Trophoblast cell (in vitro differentiated cells and primary cell): Measurements from ENCODE around the gene SHROOM3.
A peak's percentile ranks its signal among the peaks of the same experiment; 100 is the strongest.

Source experiments
- DNase-seq, 2 donors: peaks; one replicate each; pipeline ENCODE4 v3.0.0-alpha.2; 2016
- H2AFZ ChIP-seq: 2 replicates; pipeline ENCODE4 v1.6.1; 2013; ENCODE audit warnings: low read length, moderate library complexity, mild to moderate bottlenecking; ENCODE audit not compliant: insufficient read depth, poor library complexity
- H2AK5ac ChIP-seq: 2 replicates; pipeline ENCODE4 v1.6.1; 2013; ENCODE audit warnings: mild to moderate bottlenecking, low read length
- H2BK120ac ChIP-seq: 2 replicates; pipeline ENCODE4 v1.6.1; 2013; ENCODE audit warnings: low read length, mild to moderate bottlenecking, moderate library complexity; ENCODE audit not compliant: insufficient read depth, poor library complexity
- H2BK12ac ChIP-seq: 2 replicates; pipeline ENCODE4 v1.6.1; 2013; ENCODE audit warnings: mild to moderate bottlenecking, low read length, moderate library complexity
- H2BK5ac ChIP-seq: 2 replicates; pipeline ENCODE4 v1.6.1; 2013; ENCODE audit warnings: low read length, low read depth, moderate library complexity, mild to moderate bottlenecking; ENCODE audit not compliant: poor library complexity
- H3K14ac ChIP-seq: 2 replicates; pipeline ENCODE4 v1.6.1; 2013; ENCODE audit warnings: mild to moderate bottlenecking, low read length
- H3K18ac ChIP-seq: 2 replicates; pipeline ENCODE4 v1.6.1; 2013; ENCODE audit warnings: mild to moderate bottlenecking, low read length
- H3K23ac ChIP-seq: 2 replicates; pipeline ENCODE4 v1.6.1; 2013; ENCODE audit warnings: low read length
- H3K27ac ChIP-seq: 2 replicates; pipeline ENCODE4 v1.5.1; 2013; ENCODE audit warnings: low read depth, mild to moderate bottlenecking, inconsistent platforms, low read length, moderate library complexity
- H3K27me3 ChIP-seq: 2 replicates; pipeline ENCODE4 v1.6.1; 2013; ENCODE audit warnings: inconsistent platforms, mild to moderate bottlenecking, low read length, moderate library complexity; ENCODE audit not compliant: insufficient read depth
- H3K36me3 ChIP-seq, 2 experiments: 1 replicate in 1 of 2; 2 replicates in 1 of 2; pipeline ENCODE4 v1.6.1; 2013; ENCODE audit warnings: low read length in 2 of 2, mild to moderate bottlenecking in 2 of 2, moderate library complexity in 1 of 2; ENCODE audit not compliant: insufficient read depth in 2 of 2, control insufficient read depth in 1 of 2
- H3K4ac ChIP-seq: 2 replicates; pipeline ENCODE4 v1.6.1; 2013; ENCODE audit warnings: low read depth, mild to moderate bottlenecking, low read length, moderate library complexity
- H3K4me1 ChIP-seq, 2 experiments: 1 replicate in 1 of 2; 2 replicates in 1 of 2; pipeline ENCODE4 v1.6.1; 2013; ENCODE audit warnings: low read length in 2 of 2, mild to moderate bottlenecking in 2 of 2, moderate library complexity in 1 of 2; ENCODE audit not compliant: insufficient read depth in 2 of 2, control insufficient read depth in 1 of 2
- H3K4me2 ChIP-seq: 2 replicates; pipeline ENCODE4 v1.6.1; 2013; ENCODE audit warnings: inconsistent platforms, mild to moderate bottlenecking, low read length, moderate library complexity
- H3K4me3 ChIP-seq: 2 replicates; pipeline ENCODE4 v1.5.1; 2013; ENCODE audit warnings: mild to moderate bottlenecking, low read depth, low read length, inconsistent platforms
- H3K79me1 ChIP-seq: one replicate; pipeline ENCODE4 v1.6.1; 2013; ENCODE audit warnings: low read length
- H3K79me2 ChIP-seq: 2 replicates; pipeline ENCODE4 v1.6.1; 2013; ENCODE audit warnings: low read length, mild to moderate bottlenecking; ENCODE audit not compliant: control insufficient read depth, insufficient read depth, poor library complexity
- H3K9ac ChIP-seq: 2 replicates; pipeline ENCODE4 v1.6.1; 2013; ENCODE audit warnings: mild to moderate bottlenecking, low read length
- H3K9me3 ChIP-seq: 2 replicates; pipeline ENCODE4 v1.6.1; 2013; ENCODE audit warnings: low read depth, mild to moderate bottlenecking, control low read depth, inconsistent platforms, low read length; ENCODE audit not compliant: insufficient read depth
- H4K12ac ChIP-seq: 2 replicates; pipeline ENCODE4 v1.6.1; 2013; ENCODE audit warnings: low read depth, mild to moderate bottlenecking, low read length, moderate library complexity
- H4K8ac ChIP-seq: 2 replicates; pipeline ENCODE4 v1.6.1; 2013; ENCODE audit warnings: low read depth, mild to moderate bottlenecking, low read length, moderate library complexity
- H4K91ac ChIP-seq: one replicate; pipeline ENCODE4 v1.6.1; 2013; ENCODE audit warnings: low read depth, mild to moderate bottlenecking, low read length, moderate library complexity
- WGBS: extraction: QIAGEN DNeasy Blood & Tissue Kit; methylation state at CpG from one replicate; pipeline ENCODE4 v1.1.7; 2013; ENCODE audit warnings: missing lambda C conversion rate; ENCODE audit not compliant: insufficient read length, insufficient coverage; ENCODE audit errors: extremely low coverage; 5-methylcytosine and 5-hydroxymethylcytosine counted together

Gene SHROOM3

GRCh38 chr4:76550966-76551780, 116.1 kb downstream of the SHROOM3 start:
- Histone ChIP-seq H3K36me3 (no peaks in the 10 kb centered on the region), H3K27me3 (no peaks in the 10 kb centered on the region), H3K9ac (no peak overlapping the region), H4K8ac (no peak overlapping the region), H3K4ac (no peak overlapping the region), H3K79me1 (peaks cover 3% of the 10 kb centered on the region), H2AK5ac (no peak overlapping the region), H3K4me3 (no peak overlapping the region), H2BK5ac (no peak overlapping the region), H4K91ac (no peak overlapping the region), H3K18ac (no peak overlapping the region), H2BK12ac (no peak overlapping the region), H3K4me2 (no peak overlapping the region), H3K23ac (no peak overlapping the region), H3K27ac (no peak overlapping the region), H2AFZ (no peak overlapping the region), H3K9me3 (no peaks in the 10 kb centered on the region), H3K79me2 (no peaks in the 10 kb centered on the region), H3K14ac (no peak overlapping the region), H3K4me1 (peaks cover 0 to 2% of the 10 kb centered on the region in 2 experiments), H4K12ac (no peak overlapping the region), H2BK120ac (no peak overlapping the region)
- DNase-seq: no peak
- no CpG with 5 or more reads among the region's 8 CpGs for WGBS

GRCh38 chr4:76554630-76555029, 119.6 kb downstream of the SHROOM3 start:
- Histone ChIP-seq H3K18ac (no peak overlapping the region), H3K79me1 (no peaks in the 10 kb centered on the region), H3K27me3 (no peaks in the 10 kb centered on the region), H4K12ac (no peak overlapping the region), H3K4me1 (no peaks in the 10 kb centered on the region), H4K91ac (no peak overlapping the region), H2AK5ac (no peak overlapping the region), H3K4ac (no peak overlapping the region), H3K14ac (no peak overlapping the region), H3K4me2 (no peak overlapping the region), H3K27ac (no peak overlapping the region), H3K9ac (no peak overlapping the region), H3K79me2 (no peaks in the 10 kb centered on the region), H3K9me3 (peaks cover 2% of the 10 kb centered on the region), H2BK5ac (no peak overlapping the region), H3K36me3 (no peaks in the 10 kb centered on the region), H2AFZ (no peak overlapping the region), H4K8ac (no peak overlapping the region), H2BK12ac (no peak overlapping the region), H2BK120ac (no peak overlapping the region), H3K4me3 (no peak overlapping the region), H3K23ac (no peak overlapping the region)
- WGBS: no CpG with 5 or more reads among the region's 10 CpGs
- no peak for DNase-seq

- Histone ChIP-seq H3K27me3 (no peaks in the 10 kb centered on the region), H3K18ac (no peak overlapping the region), H2AFZ (no peak overlapping the region), H2BK5ac (no peak overlapping the region), H4K91ac (no peak overlapping the region), H4K8ac (no peak overlapping the region), H3K23ac (peak overlapping the region; percentile 96), H2AK5ac (no peak overlapping the region), H2BK120ac (no peak overlapping the region), H3K9ac (peak overlapping the region; percentile 70), H3K4me1 (no peaks in the 10 kb centered on the region), H3K79me1 (no peaks in the 10 kb centered on the region), H3K4ac (no peak overlapping the region), H3K4me2 (no peak overlapping the region), H3K79me2 (no peaks in the 10 kb centered on the region), H3K36me3 (no peaks in the 10 kb centered on the region), H2BK12ac (no peak overlapping the region), H3K4me3 (no peak overlapping the region), H3K27ac (no peak overlapping the region), H3K14ac (no peak overlapping the region), H4K12ac (no peak overlapping the region), H3K9me3 (peaks cover 2% of the 10 kb centered on the region)
- WGBS: no CpG with 5 or more reads among the region's 1 CpG
- DNase-seq: peak in 1 of 2 donors; percentile 69
Observed at GRCh38 chr4:76556452-76556851, 121.4 kb downstream of the SHROOM3 start.

GRCh38 chr4:76558396-76559235, 123.6 kb downstream of the SHROOM3 start:
- Histone ChIP-seq H4K12ac (no peak overlapping the region), H3K23ac (no peak overlapping the region), H3K9me3 (peaks cover 2% of the 10 kb centered on the region)

More at GRCh38 chr4:76558396-76559235, 123.6 kb downstream of the SHROOM3 start:
- H3K4me1 ChIP-seq: peaks cover 4 to 6% of the 10 kb centered on the region in 2 experiments
- no peak overlapping the region for H3K4ac ChIP-seq
- DNase-seq: no peak
- no peak overlapping the region for H4K8ac ChIP-seq
- H3K4me3 ChIP-seq: no peak overlapping the region
- no peaks in the 10 kb centered on the region for H3K36me3 ChIP-seq
- H4K91ac ChIP-seq: no peak overlapping the region
- H2AFZ ChIP-seq: no peak overlapping the region
- no peak overlapping the region for H3K4me2 ChIP-seq
- no peak overlapping the region for H3K9ac ChIP-seq
- H3K27me3 ChIP-seq: no peaks in the 10 kb centered on the region
- H3K14ac ChIP-seq: no peak overlapping the region
- H3K79me2 ChIP-seq: no peaks in the 10 kb centered on the region
- no peak overlapping the region for H3K27ac ChIP-seq
- no peak overlapping the region for H2AK5ac ChIP-seq
- no peak overlapping the region for H2BK12ac ChIP-seq
- H2BK5ac ChIP-seq: no peak overlapping the region
- no peaks in the 10 kb centered on the region for H3K79me1 ChIP-seq
- no peak overlapping the region for H2BK120ac ChIP-seq
- no peak overlapping the region for H3K18ac ChIP-seq
- no CpG with 5 or more reads among the region's 5 CpGs for WGBS
